Thyroid gland (tissue), 4 donors: ENCODE results near the gene SLC9A4. TPM values are rescaled to one million over a fixed set of nuclear protein-coding genes. Genes with fewer than 3 reads are reported as not detected.

Experiments
- DNase-seq, 2 donors: peaks; one replicate each; pipeline ENCODE4 v3.0.0-alpha.2; 2019
- H3K27ac ChIP-seq, 3 donors: fragments of 200-600 bp; sonication (generic); 1 replicate in 2 of 3; 2 replicates in 1 of 3; pipeline ENCODE4 v1.5.1; 2016 to 2019; ENCODE audit warnings: mild to moderate bottlenecking in 1 of 3, moderate library complexity in 1 of 3
- H3K27me3 ChIP-seq: fragments of 200-600 bp; sonication (generic); one replicate; pipeline ENCODE4 v1.5.1; 2019
- H3K36me3 ChIP-seq, 2 donors: fragments of 200-600 bp; sonication (generic); one replicate each; pipeline ENCODE4 v1.5.1; 2016 to 2019
- H3K4me1 ChIP-seq, 2 donors: fragments of 200-600 bp; sonication (generic); one replicate each; pipeline ENCODE4 v1.5.1; 2017 to 2019
- H3K4me3 ChIP-seq, 3 donors: fragments of 200-600 bp; sonication (generic); replicated peaks in 1 of 3; 1 replicate in 2 of 3; 2 replicates in 1 of 3; pipeline ENCODE4 v1.5.1; 2016; ENCODE audit warnings: mild to moderate bottlenecking in 1 of 3
- H3K9me3 ChIP-seq: fragments of 200-600 bp; sonication (generic); one replicate; pipeline ENCODE4 v1.5.1; 2017
- CTCF ChIP-seq, 6 experiments: fragments of 200-600 bp in 3 of 6; fragments of 450-650 bp in 3 of 6; sonication (generic) in 3 of 6; IDR thresholded peaks; one replicate each; pipeline ENCODE4 v1.5.1; 2016 to 2019; ENCODE audit warnings: antibody characterized with exemption in 6 of 6, mild to moderate bottlenecking in 2 of 6, inconsistent platforms in 1 of 6, moderate library complexity in 1 of 6
- POLR2A ChIP-seq, 2 donors: fragments of 450-650 bp; IDR thresholded peaks; one replicate each; pipeline ENCODE4 v1.6.1; 2017; ENCODE audit warnings: antibody characterized with exemption in 2 of 2, mild to moderate bottlenecking in 2 of 2, moderate library complexity in 1 of 2
- WGBS, 2 donors: methylation state at CpG; one replicate each; pipeline ENCODE4 v1.1.5; 2017; 5-methylcytosine and 5-hydroxymethylcytosine counted together
- intact Hi-C: fragments of 100-400 bp; cut with DNase I; formaldehyde crosslinking; loops from one replicate; pipeline ENCODE4 v1.15.1; 2023
- total RNA-seq, 4 donors: library from RNA; depleted of rRNA; stranded (reverse); fragments of >200 nt; gene quantifications; one replicate each; pipeline ENCODE4 v1.2.3, GENCODE V29; 2016

SLC9A4 gene
- total RNA-seq, 4 donors from 2014 or later = not detected

GRCh38 chr2:102439065-102439695, 33.8 kb upstream of the SLC9A4 start:
- 56 to 57% methylated on average over 6 of the region's 6 CpGs for WGBS, 2 donors
- peak; percentile 14 to 27 for DNase-seq
- H3K27ac ChIP-seq = no peak overlapping the region
- no peaks in the 10 kb centered on the region for H3K4me1 ChIP-seq
- intact Hi-C loops = no loop called here
- H3K9me3 ChIP-seq = no peaks in the 10 kb centered on the region
- no peaks in the 10 kb centered on the region for H3K27me3 ChIP-seq
- H3K36me3 ChIP-seq = no peaks in the 10 kb centered on the region
- TF ChIP-seq CTCF (IDR thresholded peaks at IDR 0.05) (no peak), POLR2A (IDR thresholded peaks at IDR 0.05) (no peak)
- H3K4me3 ChIP-seq = no peak overlapping the region

- WGBS, 2 donors = 27 to 33% methylated on average over 13 of the region's 13 CpGs
- peak; percentile 24 to 28 for DNase-seq
- Histone ChIP-seq H3K9me3 (no peaks in the 10 kb centered on the region), H3K4me1 (no peaks in the 10 kb centered on the region), H3K36me3 (no peaks in the 10 kb centered on the region), H3K4me3 (no peak overlapping the region), H3K27ac (no peak overlapping the region), H3K27me3 (no peaks in the 10 kb centered on the region)
- intact Hi-C loops = loop anchor here (10.0 kb wide), 2 partner anchors 188 to 418 kb away; no protein-coding TSS in a partner anchor
- TF ChIP-seq CTCF (IDR thresholded peaks at IDR 0.05) (peak; percentile 48 to 77 (median 62)), POLR2A (IDR thresholded peaks at IDR 0.05) (no peak)
Measured at GRCh38 chr2:102442967-102443828, 29.8 kb upstream of the SLC9A4 start.

GRCh38 chr2:102444233-102444632, 28.8 kb upstream of the SLC9A4 start:
- no peaks in the 10 kb centered on the region for H3K27me3 ChIP-seq
- H3K27ac ChIP-seq = no peak overlapping the region
- 77 to 81% methylated on average over 3 of the region's 3 CpGs for WGBS, 2 donors
- no peak for DNase-seq
- H3K4me3 ChIP-seq = no peak overlapping the region
- no peak for TF ChIP-seq CTCF (IDR thresholded peaks at IDR 0.05)
- TF ChIP-seq POLR2A (IDR thresholded peaks at IDR 0.05) = no peak
- intact Hi-C loops = loop anchor here (10.0 kb wide), 2 partner anchors 189 to 419 kb away; no protein-coding TSS in a partner anchor
- no peaks in the 10 kb centered on the region for H3K4me1 ChIP-seq
- H3K9me3 ChIP-seq = no peaks in the 10 kb centered on the region
- H3K36me3 ChIP-seq = no peaks in the 10 kb centered on the region

- Histone ChIP-seq H3K4me3 (no peak overlapping the region), H3K27me3 (no peaks in the 10 kb centered on the region), H3K4me1 (no peaks in the 10 kb centered on the region), H3K27ac (no peak overlapping the region), H3K9me3 (no peaks in the 10 kb centered on the region), H3K36me3 (no peaks in the 10 kb centered on the region)
- intact Hi-C loops = loop anchor here (10.0 kb wide), 2 partner anchors 192 to 422 kb away; no protein-coding TSS in a partner anchor
- TF ChIP-seq POLR2A (IDR thresholded peaks at IDR 0.05) (no peak), CTCF (IDR thresholded peaks at IDR 0.05) (no peak)
- 95% methylated on average over 8 to 9 of the region's 9 CpGs for WGBS, 2 donors
- DNase-seq = no peak
Measured at GRCh38 chr2:102446936-102447335, 26.1 kb upstream of the SLC9A4 start.
